Activated CD4-positive, alpha-beta memory T cell treated with anti-CD3 and anti-CD28 coated beads for 36 hours (primary cell): ENCODE measurements around the gene TAF9. TPM values are rescaled to one million over a fixed set of nuclear protein-coding genes. Genes with fewer than 3 reads are reported as not detected.
"Not testable (repeated sequence)": the region's sequence is repeated elsewhere in the genome, so short reads cannot be mapped to it uniquely, and the experiment has no call there.

Experiments
- CTCF ChIA-PET: fragments of 350-600 bp; sonication (Branson Sonifier 250); formaldehyde crosslinking; loops from one replicate; lab custom pipeline; 2021; ENCODE audit warnings: antibody characterized with exemption, inconsistent platforms; lab: Charles Lee
- POLR2A ChIA-PET: fragments of 350-600 bp; sonication (Branson Sonifier 250); formaldehyde crosslinking; loops from one replicate; lab custom pipeline; 2021; ENCODE audit warnings: antibody characterized with exemption; lab: Charles Lee
- DNase-seq: peaks from one replicate; pipeline ENCODE4 v3.0.0-alpha.2; 2020
- H3K27ac Mint-ChIP-seq: one replicate; pipeline ENCODE4 v1.8.0; 2021; ENCODE audit warnings: mixed read lengths
- H3K27me3 Mint-ChIP-seq: one replicate; pipeline ENCODE4 v1.8.0; 2021; ENCODE audit warnings: mixed read lengths
- H3K36me3 Mint-ChIP-seq: one replicate; pipeline ENCODE4 v1.8.0; 2021; ENCODE audit warnings: mixed read lengths
- H3K4me1 Mint-ChIP-seq: one replicate; pipeline ENCODE4 v1.8.0; 2021; ENCODE audit warnings: low read depth, mixed read lengths
- H3K4me3 Mint-ChIP-seq: one replicate; pipeline ENCODE4 v1.8.0; 2021; ENCODE audit warnings: mild to moderate bottlenecking, mixed read lengths
- H3K9me3 Mint-ChIP-seq: one replicate; pipeline ENCODE4 v1.8.0; 2021; ENCODE audit warnings: mixed read lengths
- intact Hi-C: fragments of 100-400 bp; cut with micrococcal nuclease; formaldehyde crosslinking; loops from one replicate; pipeline ENCODE4 v1.15.1; 2023
- total RNA-seq, 2 experiments: library from RNA; stranded (reverse); gene quantifications; one replicate each; pipeline ENCODE4 v1.2.3, GENCODE V29; 2021

TAF9 gene
- total RNA-seq, 2 experiments from 2014 or later, result 55.8 to 58.3 TPM

DNA sequence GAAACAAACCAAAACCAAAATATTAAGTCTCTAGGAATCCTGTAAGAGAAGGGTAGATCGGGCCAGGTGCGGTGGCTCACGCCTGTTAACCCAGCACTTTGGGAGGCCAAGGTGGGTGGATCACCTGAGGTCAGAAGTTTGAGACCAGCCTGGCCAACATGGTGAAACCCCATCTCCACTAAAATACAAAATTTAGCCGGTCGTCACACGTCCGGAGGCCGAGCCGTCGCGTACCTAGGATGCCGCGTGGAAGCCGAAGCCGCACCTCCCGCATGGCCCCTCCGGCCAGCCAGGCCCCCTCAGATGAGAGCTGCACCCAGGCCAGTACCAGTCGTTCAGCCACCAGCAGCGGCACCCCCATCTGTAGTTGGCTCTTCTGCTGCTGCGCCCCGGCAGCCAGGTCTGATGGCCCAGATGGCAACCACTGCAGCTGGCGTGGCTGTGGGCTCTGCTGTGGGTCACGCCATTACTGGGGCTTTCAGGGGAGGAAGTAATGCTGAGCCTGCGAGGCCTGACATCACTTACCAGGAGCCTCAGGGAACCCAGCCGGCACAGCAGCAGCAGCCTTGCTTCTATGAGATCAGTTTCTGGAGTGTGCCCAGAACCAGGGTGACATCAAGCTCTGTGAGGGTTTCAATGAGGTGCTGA is 35.5 kb downstream of the TAF9 start:
- not testable (repeated sequence) for H3K4me3 Mint-ChIP-seq, DNase-seq, H3K36me3 Mint-ChIP-seq, H3K27me3 Mint-ChIP-seq, H3K27ac Mint-ChIP-seq, H3K9me3 Mint-ChIP-seq
- ChIA-PET CTCF (interaction anchor here (0.7 to 5.4 kb wide), 9 partner anchors 9 to 291 kb away, joined by 3 to 37 read pairs (median 4); partner anchors contain the start of genes AK6, CDK7, RAD17 and SLC30A5), POLR2A (interaction anchor here (0.8 to 1.5 kb wide), 4 partner anchors 26 to 240 kb away, joined by 3 to 4 read pairs (median 4); partner anchors contain the start of gene SLC30A5)
- peaks cover 17% of the 10 kb centered on the region for H3K4me1 Mint-ChIP-seq
- intact Hi-C loops, result loop anchor here (1.0 kb wide), 3 partner anchors 144 to 290 kb away; partner anchors contain the start of gene CENPH

DNA sequence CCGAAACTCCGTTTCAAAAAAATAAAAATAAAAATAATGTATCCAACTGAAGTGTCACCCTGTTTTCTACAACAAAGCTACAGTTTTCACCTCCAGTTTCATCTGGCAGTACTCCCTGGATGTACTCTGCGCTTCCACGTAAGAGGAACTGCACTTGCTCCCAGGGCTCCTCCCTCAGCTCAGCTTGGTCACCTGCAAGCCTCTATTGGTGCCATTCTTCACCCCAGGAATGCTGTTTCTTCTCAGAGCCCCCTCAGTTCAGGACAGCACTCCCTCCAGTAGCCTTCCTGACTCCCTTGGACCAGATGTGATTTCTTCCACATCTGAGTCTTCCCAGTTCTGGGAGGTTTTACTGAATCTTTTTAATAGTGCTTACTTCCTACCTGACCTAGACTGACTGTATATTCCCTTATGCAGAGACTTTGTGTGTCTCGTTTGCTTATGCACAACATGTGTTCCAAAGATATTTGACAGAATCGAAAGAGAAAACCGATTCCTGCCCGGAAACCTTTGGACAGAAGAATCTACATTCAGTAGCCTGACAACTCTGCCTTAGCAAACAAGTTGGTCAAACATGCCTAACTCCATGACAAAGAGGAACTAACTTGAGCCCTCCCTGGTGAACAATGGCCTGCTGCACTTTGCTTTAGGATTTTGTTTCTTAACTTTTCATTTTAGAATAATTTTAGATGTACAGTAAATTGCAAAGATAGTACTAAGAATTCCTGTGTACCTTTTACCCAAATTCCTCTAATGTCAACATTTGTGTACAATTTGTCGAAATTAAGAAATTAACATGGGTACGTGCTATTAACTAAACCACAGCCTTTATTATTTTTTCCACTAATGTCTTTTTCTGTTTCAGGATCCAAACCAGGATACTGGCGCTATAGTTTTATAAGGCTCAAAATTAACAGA is 37.5 kb downstream of the TAF9 start:
- no peaks in the 10 kb centered on the region for H3K27me3 Mint-ChIP-seq
- no peak overlapping the region for H3K27ac Mint-ChIP-seq
- ChIA-PET POLR2A (interaction anchor here (0.7 to 1.5 kb wide), 4 partner anchors 36 to 1115 kb away, joined by 3 to 10 read pairs (median 3); partner anchors contain the start of gene CENPH), CTCF (interaction anchor here (0.7 to 4.6 kb wide), 4 partner anchors 45 to 290 kb away, joined by 3 to 37 read pairs (median 4); partner anchors contain the start of genes CENPH and SLC30A5)
- no peaks in the 10 kb centered on the region for H3K9me3 Mint-ChIP-seq
- H3K36me3 Mint-ChIP-seq, result peaks cover 2% of the 10 kb centered on the region
- H3K4me3 Mint-ChIP-seq, result peak overlapping the region; percentile 79
- peaks cover 17% of the 10 kb centered on the region for H3K4me1 Mint-ChIP-seq
- DNase-seq, result no peak
- intact Hi-C loops, result no loop called here

DNA sequence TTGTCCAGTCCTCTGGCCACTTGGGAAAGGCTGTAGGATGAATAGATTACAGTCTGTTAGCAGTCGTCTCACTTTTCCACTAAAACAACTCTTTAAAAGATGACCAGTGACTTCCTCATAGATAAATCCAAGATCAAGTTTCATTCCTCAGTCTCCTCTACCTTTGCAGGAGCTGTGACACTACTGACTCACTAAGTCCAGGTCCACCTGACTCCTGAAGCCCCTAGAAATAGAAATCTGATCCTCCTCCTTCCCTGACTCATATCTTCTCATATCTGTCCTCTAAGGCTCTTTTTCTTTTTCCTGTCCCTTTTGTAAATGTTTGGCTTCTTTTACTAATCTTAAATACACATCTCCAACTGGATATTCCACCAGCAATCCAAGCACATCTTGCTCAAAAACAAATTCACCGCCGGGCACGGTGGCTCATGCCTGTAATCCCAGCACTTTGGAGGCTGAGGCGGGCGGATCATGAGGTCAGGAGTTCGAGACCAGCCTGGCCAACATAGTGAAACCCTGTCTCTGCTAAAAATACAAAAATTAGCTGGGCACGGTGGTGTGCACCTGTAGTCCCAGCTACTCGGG is 39.3 kb downstream of the TAF9 start:
- Mint-ChIP-seq H3K4me3 (no peak overlapping the region), H3K9me3 (no peaks in the 10 kb centered on the region), H3K4me1 (peaks cover 17% of the 10 kb centered on the region), H3K27me3 (no peaks in the 10 kb centered on the region), H3K36me3 (peaks cover 2% of the 10 kb centered on the region), H3K27ac (no peak overlapping the region)
- intact Hi-C loops, result no loop called here
- CTCF ChIA-PET, result interaction anchor here (1.0 kb wide), 1 partner anchor 236 kb away, joined by 3 read pairs; the partner anchor contains the start of gene SLC30A5
- POLR2A ChIA-PET, result no interaction called here
- DNase-seq, result no peak

DNA sequence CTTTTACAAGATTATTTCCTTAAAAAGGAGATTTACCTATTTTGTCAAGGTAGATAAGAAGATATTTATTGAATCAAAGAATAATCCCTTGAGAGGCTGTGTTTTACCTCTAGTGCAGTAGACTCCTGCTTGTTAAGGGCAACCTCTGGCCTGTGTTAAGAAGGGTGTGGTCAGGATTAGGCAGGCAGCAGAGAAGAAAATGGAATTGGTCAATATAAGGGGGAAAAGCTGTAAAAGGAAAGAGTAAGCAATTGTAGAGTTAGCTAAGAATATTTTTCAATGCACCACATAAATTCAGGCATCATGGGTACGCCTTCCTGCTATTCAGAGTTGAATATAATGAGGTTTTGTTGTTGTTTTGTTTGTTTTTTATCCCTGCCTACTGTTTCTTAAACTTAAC is 43.0 kb downstream of the TAF9 start:
- no peak for DNase-seq
- no peaks in the 10 kb centered on the region for H3K9me3 Mint-ChIP-seq
- no peaks in the 10 kb centered on the region for H3K4me1 Mint-ChIP-seq
- no peaks in the 10 kb centered on the region for H3K36me3 Mint-ChIP-seq
- no peak overlapping the region for H3K27ac Mint-ChIP-seq
- ChIA-PET CTCF (no interaction called here), POLR2A (no interaction called here)
- no peak overlapping the region for H3K4me3 Mint-ChIP-seq
- intact Hi-C loops, result no loop called here
- H3K27me3 Mint-ChIP-seq, result no peaks in the 10 kb centered on the region

DNA sequence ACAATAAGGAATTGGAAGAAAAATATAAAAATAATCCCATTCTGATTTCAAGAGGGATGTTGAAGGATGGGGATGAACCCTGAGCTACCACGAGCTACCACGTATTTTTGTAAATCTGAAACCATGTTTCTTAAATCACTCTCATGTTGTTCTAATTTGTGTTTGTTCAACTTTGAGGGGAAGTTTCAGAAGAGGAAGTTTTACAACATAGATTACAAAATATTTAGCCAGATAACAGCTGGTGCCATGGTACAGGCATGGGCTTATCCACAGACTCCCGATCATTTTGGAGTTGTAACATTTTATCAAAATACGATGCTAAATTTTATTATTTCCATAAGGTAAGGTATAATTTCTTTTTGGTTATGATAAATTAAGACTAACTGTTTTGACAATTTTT is 51.9 kb downstream of the TAF9 start:
- ChIA-PET POLR2A (no interaction called here), CTCF (no interaction called here)
- Mint-ChIP-seq H3K36me3 (peaks cover 20% of the 10 kb centered on the region), H3K9me3 (no peaks in the 10 kb centered on the region), H3K27me3 (no peaks in the 10 kb centered on the region), H3K27ac (no peak overlapping the region), H3K4me3 (no peak overlapping the region), H3K4me1 (no peaks in the 10 kb centered on the region)
- no peak for DNase-seq
- intact Hi-C loops, result no loop called here

DNA sequence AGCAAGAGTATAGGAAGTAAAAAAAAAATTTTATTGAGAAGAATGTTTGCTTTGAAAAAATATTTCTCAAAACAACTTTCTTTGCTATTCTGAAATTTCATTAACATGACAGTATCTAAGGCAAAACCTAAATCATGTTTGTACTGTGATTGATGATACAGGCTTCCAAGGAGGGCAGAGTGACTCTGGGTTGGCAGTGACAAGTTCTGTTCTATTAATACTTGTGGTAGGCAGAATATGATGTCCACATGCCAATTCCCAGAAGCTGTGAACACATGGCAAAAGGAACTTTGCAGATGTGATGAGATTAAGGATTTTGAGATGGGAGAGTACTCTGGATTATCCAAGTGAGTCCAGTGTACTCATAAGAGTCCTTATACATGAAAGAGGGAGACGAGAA is 53.3 kb downstream of the TAF9 start:
- H3K27me3 Mint-ChIP-seq, result no peaks in the 10 kb centered on the region
- POLR2A ChIA-PET, result no interaction called here
- intact Hi-C loops, result no loop called here
- CTCF ChIA-PET, result no interaction called here
- no peak overlapping the region for H3K4me3 Mint-ChIP-seq
- DNase-seq, result no peak
- peaks cover 26% of the 10 kb centered on the region for H3K36me3 Mint-ChIP-seq
- no peaks in the 10 kb centered on the region for H3K9me3 Mint-ChIP-seq
- H3K4me1 Mint-ChIP-seq, result no peaks in the 10 kb centered on the region
- H3K27ac Mint-ChIP-seq, result no peak overlapping the region

Other genes with a start within 250 kb of the TAF9 start
- gene CCNB1, start 202.4 kb downstream of the TAF9 start, total RNA-seq, result 100 to 1,000 TPM; 178 to 189 TPM
- 10 to 100 TPM; 80.7 to 82.0 TPM for gene CENPH, start 179.9 kb downstream of the TAF9 start, total RNA-seq
- gene CDK7, start 134.6 kb downstream of the TAF9 start, total RNA-seq, result 10 to 100 TPM; 36.2 to 41.2 TPM
- gene CCDC125, start 36.7 kb downstream of the TAF9 start, total RNA-seq, result 10 to 100 TPM in 1 of 2 experiments, 1 to 10 TPM in 1; 8.9 to 11.3 TPM
- 10 to 100 TPM; 79.8 to 87.0 TPM for gene AK6, start within 50 bp of the TAF9 start, total RNA-seq
- 10 to 100 TPM; 26.9 to 31.9 TPM for gene RAD17, start 298 bp upstream of the TAF9 start, total RNA-seq
- gene MARVELD2, start 45.6 kb upstream of the TAF9 start, total RNA-seq, result under 1 TPM; 0.31 to 0.40 TPM
- under 1 TPM; 0.68 to 0.83 TPM for gene OCLN, start 123.3 kb upstream of the TAF9 start, total RNA-seq
- 10 to 100 TPM; 40.8 to 46.9 TPM for gene GTF2H2C, start 190.7 kb upstream of the TAF9 start, total RNA-seq